ENCODE measurements around the gene TNFSF18. TPM values are rescaled to one million over a fixed set of nuclear protein-coding genes. Genes with fewer than 3 reads are reported as not detected.
A peak's percentile ranks its signal among the peaks of the same experiment; 100 is the strongest.
"Not testable (repeated sequence)": the region's sequence is repeated elsewhere in the genome, so short reads cannot be mapped to it uniquely, and the experiment has no call there.

Gene TNFSF18
- total and polyA plus RNA-seq, 4 donors, result 0.61 TPM; not detected in 3

DNA sequence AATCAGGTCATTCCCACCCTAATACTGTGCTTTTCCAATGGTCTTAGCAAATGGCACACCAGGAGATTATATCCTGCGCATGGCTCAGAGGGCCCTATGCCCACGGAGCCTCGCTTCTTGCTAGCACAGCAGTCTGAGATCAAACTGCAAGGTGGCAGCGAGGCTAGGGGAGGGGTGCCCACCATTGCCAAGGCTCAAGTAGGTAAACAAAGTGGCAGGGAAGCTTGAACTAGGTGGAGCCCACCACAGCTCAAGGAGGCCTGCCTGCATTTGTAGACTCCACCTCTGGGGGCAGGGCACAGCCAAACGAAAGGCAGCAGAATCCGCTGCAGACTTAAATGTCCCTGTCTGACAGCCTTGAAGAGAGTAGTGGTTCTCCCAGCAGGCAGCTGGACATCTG is 23.5 kb upstream of the TNFSF18 start:
- WGBS, result 93% methylated on average over 6 of the region's 6 CpGs
- H3K4me3 ChIP-seq (ENCODE audit: low read depth in 1 of 3, low read length in 3 of 3); DNase-seq (ENCODE audit: low spot score); H3K9me3 ChIP-seq (ENCODE audit: control insufficient read depth in 4 of 4, low read length in 3 of 4); H3K4me1 ChIP-seq (ENCODE audit: control insufficient read depth in 4 of 4, insufficient read depth in 4 of 4, low read length in 3 of 4); H3K27ac ChIP-seq (ENCODE audit: low read depth in 1 of 2, low read length in 2 of 2); H3K27me3 ChIP-seq (ENCODE audit: control insufficient read depth in 4 of 4, insufficient read depth in 4 of 4, low read length in 3 of 4); H3K36me3 ChIP-seq (ENCODE audit: control insufficient read depth in 4 of 4, insufficient read depth in 3 of 4, low read depth in 1 of 4, low read length in 3 of 4); H3K9ac ChIP-seq (ENCODE audit: low read depth in 1 of 2, low read length in 2 of 2): not testable (repeated sequence)

GRCh38 chr1:173064011-173064410 is 13.3 kb upstream of the TNFSF18 start:
- TF ChIP-seq, protein P1, sequence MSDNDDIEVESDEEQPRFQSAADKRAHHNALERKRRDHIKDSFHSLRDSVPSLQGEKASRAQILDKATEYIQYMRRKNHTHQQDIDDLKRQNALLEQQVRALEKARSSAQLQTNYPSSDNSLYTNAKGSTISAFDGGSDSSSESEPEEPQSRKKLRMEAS (IDR thresholded peaks at IDR 0.05), result no peak
- TF ChIP-seq FOXA1 (IDR thresholded peaks at IDR 0.05) (no peak), RXRA (IDR thresholded peaks at IDR 0.05) (no peak), NR2F2 (IDR thresholded peaks at IDR 0.05) (peak; percentile 30)
- TF ChIP-seq, protein P2, sequence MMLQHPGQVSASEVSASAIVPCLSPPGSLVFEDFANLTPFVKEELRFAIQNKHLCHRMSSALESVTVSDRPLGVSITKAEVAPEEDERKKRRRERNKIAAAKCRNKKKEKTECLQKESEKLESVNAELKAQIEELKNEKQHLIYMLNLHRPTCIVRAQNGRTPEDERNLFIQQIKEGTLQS (IDR thresholded peaks at IDR 0.05), result no peak
- no peaks in the 10 kb centered on the region for H3K4me1 ChIP-seq (ENCODE audit: control insufficient read depth in 4 of 4, insufficient read depth in 4 of 4, low read length in 3 of 4)
- WGBS, result 69% methylated on average over 3 of the region's 3 CpGs
- no peak overlapping the region for H3K27ac ChIP-seq (ENCODE audit: low read depth in 1 of 2, low read length in 2 of 2)
- no peaks in the 10 kb centered on the region for H3K27me3 ChIP-seq (ENCODE audit: control insufficient read depth in 4 of 4, insufficient read depth in 4 of 4, low read length in 3 of 4)
- H3K9me3 ChIP-seq (ENCODE audit: control insufficient read depth in 4 of 4, low read length in 3 of 4), result no peaks in the 10 kb centered on the region
- no peak overlapping the region for H3K9ac ChIP-seq (ENCODE audit: low read depth in 1 of 2, low read length in 2 of 2)
- no peak overlapping the region for H3K4me3 ChIP-seq (ENCODE audit: low read depth in 1 of 3, low read length in 3 of 3)
- no peaks in the 10 kb centered on the region for H3K36me3 ChIP-seq (ENCODE audit: control insufficient read depth in 4 of 4, insufficient read depth in 3 of 4, low read depth in 1 of 4, low read length in 3 of 4)
- DNase-seq (ENCODE audit: low spot score), result no peak

DNA sequence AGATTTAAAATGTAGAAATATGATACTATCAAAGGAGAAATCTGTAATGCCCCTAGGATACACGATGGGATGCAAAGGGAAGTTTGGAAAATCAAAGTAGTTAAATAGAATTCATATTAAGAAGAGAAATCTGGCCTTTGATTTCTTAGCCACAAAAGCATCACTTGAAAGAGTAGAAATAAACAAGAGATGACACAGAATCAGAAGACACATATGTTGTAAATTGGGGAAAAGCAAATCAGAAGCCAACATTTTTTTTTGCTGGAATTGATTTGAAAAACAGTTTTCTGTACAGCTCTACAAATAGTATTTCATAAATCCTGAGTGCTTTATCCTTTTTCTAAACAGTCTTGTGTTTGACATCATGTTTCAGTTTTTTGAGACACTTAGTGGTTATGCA is 12.4 kb upstream of the TNFSF18 start:
- no peaks in the 10 kb centered on the region for H3K9me3 ChIP-seq (ENCODE audit: control insufficient read depth in 4 of 4, low read length in 3 of 4)
- H3K27me3 ChIP-seq (ENCODE audit: control insufficient read depth in 4 of 4, insufficient read depth in 4 of 4, low read length in 3 of 4), result no peaks in the 10 kb centered on the region
- H3K4me3 ChIP-seq (ENCODE audit: low read depth in 1 of 3, low read length in 3 of 3), result no peak overlapping the region
- WGBS, result 85% methylated on average over 1 of the region's 1 CpG
- H3K9ac ChIP-seq (ENCODE audit: low read depth in 1 of 2, low read length in 2 of 2), result no peak overlapping the region
- TF ChIP-seq GABPA (IDR thresholded peaks at IDR 0.05 in 1 of 2, conservative IDR thresholded peaks at IDR 0.05 in 1 of 2), result no peak
- no peak for TF ChIP-seq FOXA2 (IDR thresholded peaks at IDR 0.05)
- no peak for TF ChIP-seq FOXA1 (IDR thresholded peaks at IDR 0.05)
- no peak for TF ChIP-seq SP1 (IDR thresholded peaks at IDR 0.05)
- TF ChIP-seq, protein P2 (IDR thresholded peaks at IDR 0.05), result no peak
- TF ChIP-seq RXRA (IDR thresholded peaks at IDR 0.05), result no peak
- TF ChIP-seq RAD21 (IDR thresholded peaks at IDR 0.05), result no peak
- no peaks in the 10 kb centered on the region for H3K36me3 ChIP-seq (ENCODE audit: control insufficient read depth in 4 of 4, insufficient read depth in 3 of 4, low read depth in 1 of 4, low read length in 3 of 4)
- H3K27ac ChIP-seq (ENCODE audit: low read depth in 1 of 2, low read length in 2 of 2), result no peak overlapping the region
- no peak for DNase-seq (ENCODE audit: low spot score)
- no peaks in the 10 kb centered on the region for H3K4me1 ChIP-seq (ENCODE audit: control insufficient read depth in 4 of 4, insufficient read depth in 4 of 4, low read length in 3 of 4)

DNA sequence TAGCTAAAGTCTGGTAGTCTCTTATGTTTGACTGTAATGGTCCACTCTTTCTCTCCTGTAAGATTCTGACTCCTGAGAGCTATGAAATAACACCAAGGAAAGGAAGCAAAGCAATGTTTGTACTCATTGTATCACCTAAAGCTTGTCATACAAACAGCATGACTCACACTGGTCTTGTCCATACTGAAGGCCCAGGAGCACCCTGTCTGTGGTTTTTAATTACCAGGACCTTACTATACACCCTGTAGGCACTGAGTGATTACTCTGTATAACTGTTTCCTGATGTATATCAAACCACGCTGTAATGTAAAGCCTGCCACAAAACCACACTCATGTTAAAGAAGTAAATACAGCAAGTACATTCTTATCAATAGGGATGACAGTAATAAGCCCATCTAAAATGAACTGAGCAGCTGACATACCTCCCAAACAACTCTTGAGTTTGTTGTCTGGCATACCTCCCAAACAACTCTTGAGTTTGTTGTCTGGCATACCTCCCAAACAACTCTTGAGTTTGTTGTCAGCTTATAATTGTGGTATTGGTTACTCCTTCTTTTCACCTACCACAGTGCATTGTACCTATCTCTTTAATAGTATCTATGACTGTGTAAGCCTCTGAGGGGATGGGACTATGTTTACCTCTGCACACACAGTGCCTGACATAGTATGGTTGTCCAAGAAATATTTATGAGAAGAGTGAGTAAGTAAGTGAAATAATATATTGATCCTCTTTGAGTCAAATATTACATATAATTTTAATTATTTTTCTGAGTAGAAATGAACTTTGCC is 11.6 kb upstream of the TNFSF18 start:
- 90% methylated on average over 1 of the region's 1 CpG for WGBS
- no peak overlapping the region for H3K4me3 ChIP-seq (ENCODE audit: low read depth in 1 of 3, low read length in 3 of 3)
- no peak for TF ChIP-seq FOXA2 (IDR thresholded peaks at IDR 0.05)
- TF ChIP-seq, protein P3, sequence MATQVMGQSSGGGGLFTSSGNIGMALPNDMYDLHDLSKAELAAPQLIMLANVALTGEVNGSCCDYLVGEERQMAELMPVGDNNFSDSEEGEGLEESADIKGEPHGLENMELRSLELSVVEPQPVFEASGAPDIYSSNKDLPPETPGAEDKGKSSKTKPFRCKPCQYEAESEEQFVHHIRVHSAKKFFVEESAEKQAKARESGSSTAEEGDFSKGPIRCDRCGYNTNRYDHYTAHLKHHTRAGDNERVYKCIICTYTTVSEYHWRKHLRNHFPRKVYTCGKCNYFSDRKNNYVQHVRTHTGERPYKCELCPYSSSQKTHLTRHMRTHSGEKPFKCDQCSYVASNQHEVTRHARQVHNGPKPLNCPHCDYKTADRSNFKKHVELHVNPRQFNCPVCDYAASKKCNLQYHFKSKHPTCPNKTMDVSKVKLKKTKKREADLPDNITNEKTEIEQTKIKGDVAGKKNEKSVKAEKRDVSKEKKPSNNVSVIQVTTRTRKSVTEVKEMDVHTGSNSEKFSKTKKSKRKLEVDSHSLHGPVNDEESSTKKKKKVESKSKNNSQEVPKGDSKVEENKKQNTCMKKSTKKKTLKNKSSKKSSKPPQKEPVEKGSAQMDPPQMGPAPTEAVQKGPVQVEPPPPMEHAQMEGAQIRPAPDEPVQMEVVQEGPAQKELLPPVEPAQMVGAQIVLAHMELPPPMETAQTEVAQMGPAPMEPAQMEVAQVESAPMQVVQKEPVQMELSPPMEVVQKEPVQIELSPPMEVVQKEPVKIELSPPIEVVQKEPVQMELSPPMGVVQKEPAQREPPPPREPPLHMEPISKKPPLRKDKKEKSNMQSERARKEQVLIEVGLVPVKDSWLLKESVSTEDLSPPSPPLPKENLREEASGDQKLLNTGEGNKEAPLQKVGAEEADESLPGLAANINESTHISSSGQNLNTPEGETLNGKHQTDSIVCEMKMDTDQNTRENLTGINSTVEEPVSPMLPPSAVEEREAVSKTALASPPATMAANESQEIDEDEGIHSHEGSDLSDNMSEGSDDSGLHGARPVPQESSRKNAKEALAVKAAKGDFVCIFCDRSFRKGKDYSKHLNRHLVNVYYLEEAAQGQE (IDR thresholded peaks at IDR 0.05), result no peak
- TF ChIP-seq HNF4A (conservative IDR thresholded peaks at IDR 0.05), result no peak
- TF ChIP-seq CTCF (IDR thresholded peaks at IDR 0.05; ENCODE audit: low read depth, low read length, missing input control), result no peak
- TF ChIP-seq TAF1 (conservative IDR thresholded peaks at IDR 0.05), result no peak
- no peak for TF ChIP-seq FOXA1 (IDR thresholded peaks at IDR 0.05)
- no peak for TF ChIP-seq HNF4G (IDR thresholded peaks at IDR 0.05)
- no peak for TF ChIP-seq NR2F2 (IDR thresholded peaks at IDR 0.05)
- TF ChIP-seq YY1 (IDR thresholded peaks at IDR 0.05), result no peak
- no peak for TF ChIP-seq SP1 (IDR thresholded peaks at IDR 0.05)
- no peak for TF ChIP-seq GABPA (IDR thresholded peaks at IDR 0.05 in 1 of 2, conservative IDR thresholded peaks at IDR 0.05 in 1 of 2)
- TF ChIP-seq, protein P2 (IDR thresholded peaks at IDR 0.05), result no peak
- no peak for TF ChIP-seq EGR1 (IDR thresholded peaks at IDR 0.05; ENCODE audit: low read depth in 2 of 2)
- TF ChIP-seq RAD21 (IDR thresholded peaks at IDR 0.05), result no peak
- no peak for TF ChIP-seq RXRA (IDR thresholded peaks at IDR 0.05)

More for the DNA sequence above, 11.6 kb upstream of the TNFSF18 start:
- Histone ChIP-seq H3K4me1 (ENCODE audit: control insufficient read depth in 4 of 4, insufficient read depth in 4 of 4, low read length in 3 of 4) (no peaks in the 10 kb centered on the region), H3K9me3 (ENCODE audit: control insufficient read depth in 4 of 4, low read length in 3 of 4) (no peaks in the 10 kb centered on the region), H3K27me3 (ENCODE audit: control insufficient read depth in 4 of 4, insufficient read depth in 4 of 4, low read length in 3 of 4) (no peaks in the 10 kb centered on the region), H3K36me3 (ENCODE audit: control insufficient read depth in 4 of 4, insufficient read depth in 3 of 4, low read depth in 1 of 4, low read length in 3 of 4) (no peaks in the 10 kb centered on the region), H3K27ac (ENCODE audit: low read depth in 1 of 2, low read length in 2 of 2) (no peak overlapping the region), H3K9ac (ENCODE audit: low read depth in 1 of 2, low read length in 2 of 2) (no peak overlapping the region)
- no peak for DNase-seq (ENCODE audit: low spot score)
